Measurements from ENCODE around the gene TPRN. TPM values are rescaled to one million over a fixed set of nuclear protein-coding genes. Genes with fewer than 3 reads are reported as not detected.

Gene TPRN
- polyA plus RNA-seq, 1 donor from 2014 or later = 8.1 TPM

DNA sequence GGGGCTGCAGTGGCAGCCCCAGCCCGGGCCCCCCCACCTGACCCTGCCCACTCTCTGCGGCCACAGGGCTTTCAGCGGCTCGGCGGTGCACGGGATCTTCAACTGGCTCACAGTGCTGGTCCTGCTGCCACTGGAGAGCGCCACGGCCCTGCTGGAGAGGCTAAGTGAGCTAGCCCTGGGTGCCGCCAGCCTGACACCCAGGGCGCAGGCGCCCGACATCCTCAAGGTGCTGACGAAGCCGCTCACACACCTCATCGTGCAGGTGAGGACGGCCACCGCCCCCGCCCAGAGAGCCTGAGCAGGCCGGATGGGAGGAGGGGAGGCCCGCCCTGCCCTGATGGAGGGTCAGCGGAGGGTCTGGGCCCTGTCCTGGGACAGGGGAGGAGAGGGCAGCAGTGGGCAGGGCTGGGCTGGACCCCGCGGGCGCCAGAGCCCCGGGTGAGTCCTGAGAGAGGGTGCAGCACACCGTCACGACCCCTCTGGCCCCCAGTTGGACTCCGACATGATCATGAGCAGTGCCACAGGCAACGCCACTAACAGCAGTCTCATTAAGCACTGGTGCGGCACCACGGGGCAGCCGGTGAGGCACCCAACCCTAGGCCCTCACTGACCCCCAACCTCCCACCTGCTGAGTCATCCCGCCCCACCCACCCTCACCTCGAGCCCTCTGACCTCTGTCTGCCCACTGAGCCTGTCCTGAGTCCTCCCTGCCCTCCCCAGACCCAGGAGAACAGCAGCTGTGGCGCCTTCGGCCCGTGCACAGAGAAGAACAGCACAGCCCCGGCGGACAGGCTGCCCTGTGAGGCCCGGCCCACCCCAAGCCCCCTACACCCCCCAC lies 32.8 kb upstream of the TPRN start:
- TF ChIP-seq, protein P1, sequence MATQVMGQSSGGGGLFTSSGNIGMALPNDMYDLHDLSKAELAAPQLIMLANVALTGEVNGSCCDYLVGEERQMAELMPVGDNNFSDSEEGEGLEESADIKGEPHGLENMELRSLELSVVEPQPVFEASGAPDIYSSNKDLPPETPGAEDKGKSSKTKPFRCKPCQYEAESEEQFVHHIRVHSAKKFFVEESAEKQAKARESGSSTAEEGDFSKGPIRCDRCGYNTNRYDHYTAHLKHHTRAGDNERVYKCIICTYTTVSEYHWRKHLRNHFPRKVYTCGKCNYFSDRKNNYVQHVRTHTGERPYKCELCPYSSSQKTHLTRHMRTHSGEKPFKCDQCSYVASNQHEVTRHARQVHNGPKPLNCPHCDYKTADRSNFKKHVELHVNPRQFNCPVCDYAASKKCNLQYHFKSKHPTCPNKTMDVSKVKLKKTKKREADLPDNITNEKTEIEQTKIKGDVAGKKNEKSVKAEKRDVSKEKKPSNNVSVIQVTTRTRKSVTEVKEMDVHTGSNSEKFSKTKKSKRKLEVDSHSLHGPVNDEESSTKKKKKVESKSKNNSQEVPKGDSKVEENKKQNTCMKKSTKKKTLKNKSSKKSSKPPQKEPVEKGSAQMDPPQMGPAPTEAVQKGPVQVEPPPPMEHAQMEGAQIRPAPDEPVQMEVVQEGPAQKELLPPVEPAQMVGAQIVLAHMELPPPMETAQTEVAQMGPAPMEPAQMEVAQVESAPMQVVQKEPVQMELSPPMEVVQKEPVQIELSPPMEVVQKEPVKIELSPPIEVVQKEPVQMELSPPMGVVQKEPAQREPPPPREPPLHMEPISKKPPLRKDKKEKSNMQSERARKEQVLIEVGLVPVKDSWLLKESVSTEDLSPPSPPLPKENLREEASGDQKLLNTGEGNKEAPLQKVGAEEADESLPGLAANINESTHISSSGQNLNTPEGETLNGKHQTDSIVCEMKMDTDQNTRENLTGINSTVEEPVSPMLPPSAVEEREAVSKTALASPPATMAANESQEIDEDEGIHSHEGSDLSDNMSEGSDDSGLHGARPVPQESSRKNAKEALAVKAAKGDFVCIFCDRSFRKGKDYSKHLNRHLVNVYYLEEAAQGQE (IDR thresholded peaks at IDR 0.05; ENCODE audit: borderline replicate concordance) = no peak
- TF ChIP-seq POLR2AphosphoS5 (IDR thresholded peaks at IDR 0.05) (no peak), EP300 (conservative IDR thresholded peaks at IDR 0.05; ENCODE audit: poor library complexity, severe bottlenecking) (no peak), SMC3 (conservative IDR thresholded peaks at IDR 0.05; ENCODE audit: poor library complexity) (no peak)
- H3K9me3 ChIP-seq (ENCODE audit: low read length) = no peaks in the 10 kb centered on the region

DNA sequence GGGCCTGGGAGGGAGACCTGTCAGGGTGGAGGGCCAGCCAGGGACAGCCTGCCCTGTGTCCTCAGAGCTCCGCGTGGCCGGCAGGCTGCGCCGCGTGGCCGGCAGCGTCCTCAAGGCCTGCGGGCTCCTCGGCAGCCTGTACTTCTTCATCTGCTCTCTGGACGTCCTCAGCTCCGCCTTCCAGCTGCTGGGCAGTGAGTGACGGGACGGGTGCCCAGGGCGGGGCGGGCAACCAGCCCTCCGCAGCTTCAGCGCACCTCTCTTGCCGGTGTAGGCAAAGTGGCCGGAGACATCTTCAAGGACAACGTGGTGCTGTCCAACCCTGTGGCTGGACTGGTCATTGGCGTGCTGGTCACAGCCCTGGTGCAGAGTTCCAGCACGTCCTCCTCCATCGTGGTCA lies 32.0 kb upstream of the TPRN start:
- no peak for TF ChIP-seq MXI1 (conservative IDR thresholded peaks at IDR 0.05; ENCODE audit: poor library complexity, severe bottlenecking)
- Histone ChIP-seq H4K20me1 (ENCODE audit: insufficient read depth) (no peaks in the 10 kb centered on the region), H3K79me2 (replicated peaks; ENCODE audit: insufficient read depth, low read length) (no peaks in the 10 kb centered on the region), H3K9me2 (ENCODE audit: insufficient read depth, low read length) (no peaks in the 10 kb centered on the region), H3K27ac (ENCODE audit: low read length) (no peak overlapping the region), H2AFZ (ENCODE audit: low read depth, low read length) (no peak overlapping the region), H3K4me2 (ENCODE audit: low read length) (no peak overlapping the region), H3K9ac (ENCODE audit: low read length) (no peak overlapping the region), H3K36me3 (ENCODE audit: insufficient read depth, low read length) (no peaks in the 10 kb centered on the region), H3F3A (ENCODE audit: insufficient read depth, low read length, poor library complexity, severe bottlenecking) (no peaks in the 10 kb centered on the region), H3K27me3 (ENCODE audit: insufficient read depth, low read depth, low read length) (no peaks in the 10 kb centered on the region), H3K9me3 (ENCODE audit: low read length) (no peaks in the 10 kb centered on the region), H3K4me3 (ENCODE audit: low read length) (no peak overlapping the region)

More for the DNA sequence above, 32.8 kb upstream of the TPRN start:
- no peak overlapping the region for H3K4me2 ChIP-seq (ENCODE audit: low read length)
- H3F3A ChIP-seq (ENCODE audit: insufficient read depth, low read length, poor library complexity, severe bottlenecking) = no peaks in the 10 kb centered on the region
- no peaks in the 10 kb centered on the region for H3K9me2 ChIP-seq (ENCODE audit: insufficient read depth, low read length)
- H4K20me1 ChIP-seq (ENCODE audit: insufficient read depth) = no peaks in the 10 kb centered on the region
- no peaks in the 10 kb centered on the region for H3K36me3 ChIP-seq (ENCODE audit: insufficient read depth, low read length)
- H3K27me3 ChIP-seq (ENCODE audit: insufficient read depth, low read depth, low read length) = no peaks in the 10 kb centered on the region
- no peak overlapping the region for H3K27ac ChIP-seq (ENCODE audit: low read length)
- H3K79me2 ChIP-seq (replicated peaks; ENCODE audit: insufficient read depth, low read length) = no peaks in the 10 kb centered on the region
- H3K4me3 ChIP-seq (ENCODE audit: low read length) = no peak overlapping the region
- no peak overlapping the region for H3K9ac ChIP-seq (ENCODE audit: low read length)
- no peak overlapping the region for H2AFZ ChIP-seq (ENCODE audit: low read depth, low read length)

DNA sequence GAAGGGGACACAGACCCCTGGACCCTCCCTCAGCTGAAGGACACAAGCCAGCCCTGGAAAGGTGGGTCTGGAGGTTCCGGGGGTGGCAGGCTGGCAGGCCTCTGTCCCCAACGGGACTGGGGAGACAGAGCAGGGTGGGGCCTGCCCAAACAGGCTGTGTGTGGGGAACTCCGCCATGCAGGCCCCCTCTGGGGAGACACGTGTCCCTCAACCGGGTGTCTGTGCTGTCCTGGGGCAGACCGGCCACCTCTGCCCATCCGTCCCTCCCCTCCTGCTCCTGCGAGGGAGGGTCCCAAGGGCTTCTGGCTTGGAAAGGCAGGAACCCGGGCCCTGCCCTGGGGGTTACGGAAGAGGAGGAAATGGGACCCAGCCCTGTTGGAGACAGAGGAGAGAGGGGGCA lies 31.6 kb upstream of the TPRN start:
- H3K4me2 ChIP-seq (ENCODE audit: low read length) = no peak overlapping the region
- no peaks in the 10 kb centered on the region for H3K9me3 ChIP-seq (ENCODE audit: low read length)
- H4K20me1 ChIP-seq (ENCODE audit: insufficient read depth) = no peaks in the 10 kb centered on the region
- H2AFZ ChIP-seq (ENCODE audit: low read depth, low read length) = no peak overlapping the region
- TF ChIP-seq EZH2 (IDR thresholded peaks at IDR 0.05; ENCODE audit: borderline replicate concordance, insufficient read depth, low read length, poor library complexity, severe bottlenecking) (no peak), SMC3 (conservative IDR thresholded peaks at IDR 0.05; ENCODE audit: poor library complexity) (no peak), POLR2AphosphoS5 (IDR thresholded peaks at IDR 0.05) (no peak)
- H3K9ac ChIP-seq (ENCODE audit: low read length) = no peak overlapping the region
- H3K79me2 ChIP-seq (replicated peaks; ENCODE audit: insufficient read depth, low read length) = no peaks in the 10 kb centered on the region
- H3K27me3 ChIP-seq (ENCODE audit: insufficient read depth, low read depth, low read length) = no peaks in the 10 kb centered on the region
- no peaks in the 10 kb centered on the region for H3K9me2 ChIP-seq (ENCODE audit: insufficient read depth, low read length)
- H3F3A ChIP-seq (ENCODE audit: insufficient read depth, low read length, poor library complexity, severe bottlenecking) = no peaks in the 10 kb centered on the region
- no peak overlapping the region for H3K27ac ChIP-seq (ENCODE audit: low read length)
- no peak overlapping the region for H3K4me3 ChIP-seq (ENCODE audit: low read length)
- H3K36me3 ChIP-seq (ENCODE audit: insufficient read depth, low read length) = no peaks in the 10 kb centered on the region
